GM12878 (cell line): ENCODE measurements around the gene RHBDD1. TPM values are rescaled to one million over a fixed set of nuclear protein-coding genes. Genes with fewer than 3 reads are reported as not detected.

Experiments
- ATAC-seq: fragments of 200-7000 bp; cut with Tn5 transposase; 3 replicates; pipeline ENCODE4 v1.9.1; 2020; ENCODE audit warnings: mild to moderate bottlenecking, moderate library complexity
- BruUV-seq: library from RNA; stranded (reverse); fragments of 400-500 nt; replicated peaks from 2 replicates; lab custom pipeline; 2021; lab: Mats Ljungman, UMichigan
- CTCF ChIA-PET: fragments of 300-600 bp; sonication (Branson Sonifier 250); formaldehyde crosslinking; extraction: SDS; loops from one replicate; lab custom pipeline; 2021; ENCODE audit warnings: inconsistent platforms; lab: Yijun Ruan, JAX
- POLR2A ChIA-PET: fragments of 350-600 bp; formaldehyde crosslinking; extraction: SDS; loops from one replicate; lab custom pipeline; 2021; ENCODE audit warnings: inconsistent platforms; lab: Charles Lee
- RAD21 ChIA-PET: fragments of 300-600 bp; sonication (Branson Sonifier 250); formaldehyde crosslinking; loops from one replicate; lab custom pipeline; 2023; ENCODE audit warnings: antibody characterized with exemption; ENCODE audit not compliant: unreplicated experiment; lab: Charles Lee
- SMC1A ChIA-PET: fragments of 300-600 bp; sonication (Branson Sonifier 250); formaldehyde crosslinking; loops from one replicate; lab custom pipeline; 2023; ENCODE audit not compliant: unreplicated experiment, uncharacterized antibody; lab: Charles Lee
- DNase-seq: peaks from one replicate; pipeline ENCODE4 v3.0.0-alpha.2; 2011; ENCODE audit warnings: low read depth, low spot score
- FAIRE-seq: peaks from 3 replicates; lab custom pipeline; 2011; peaks lifted over from hg19 to GRCh38; lab: Jason Lieb, UNC
- H2AFZ ChIP-seq: 2 replicates; pipeline ENCODE4 v1.6.0; 2011; ENCODE audit warnings: low read depth, low read length, control low read depth; ENCODE audit not compliant: control insufficient read depth
- H3K27ac ChIP-seq: 2 replicates; pipeline ENCODE4 v1.5.1; 2011; ENCODE audit warnings: control low read depth; ENCODE audit not compliant: control insufficient read depth, insufficient read depth
- H3K27me3 ChIP-seq, 2 experiments: replicated peaks in 1 of 2; 2 replicates each; pipeline versions ENCODE4 v1.6.0 to v1.6.1; 2011; ENCODE audit warnings: low read length in 1 of 2; ENCODE audit not compliant: control insufficient read depth in 2 of 2, insufficient read depth in 2 of 2
- H3K36me3 ChIP-seq, 2 experiments: 2 replicates each; pipeline ENCODE4 v1.5.1; 2011; ENCODE audit warnings: low read length in 1 of 2; ENCODE audit not compliant: control insufficient read depth in 2 of 2, insufficient read depth in 2 of 2
- H3K4me1 ChIP-seq: 2 replicates; pipeline ENCODE4 v1.6.1; 2011; ENCODE audit warnings: mild to moderate bottlenecking, low read length, moderate library complexity, mixed read lengths; ENCODE audit not compliant: control insufficient read depth, insufficient read depth
- H3K4me2 ChIP-seq: 2 replicates; pipeline ENCODE4 v1.6.0; 2011; ENCODE audit warnings: control low read depth; ENCODE audit not compliant: control insufficient read depth, insufficient read depth
- H3K4me3 ChIP-seq: fragments of 200-600 bp; sonication (generic); 2 replicates; pipeline ENCODE4 v1.5.1; 2016
- H3K79me2 ChIP-seq: 2 replicates; pipeline ENCODE4 v1.6.0; 2011; ENCODE audit warnings: low read length; ENCODE audit not compliant: control insufficient read depth, insufficient read depth
- H3K9ac ChIP-seq: 2 replicates; pipeline ENCODE4 v1.8.0; 2011; ENCODE audit warnings: low read length, control low read depth, mixed read lengths; ENCODE audit not compliant: control insufficient read depth, insufficient read depth
- H3K9me3 ChIP-seq: replicated peaks from 3 replicates; pipeline ENCODE4 v1.5.1; 2011; ENCODE audit warnings: mild to moderate bottlenecking, low read length; ENCODE audit not compliant: control insufficient read depth, insufficient read depth
- H4K20me1 ChIP-seq: 2 replicates; pipeline ENCODE4 v1.6.0; 2011; ENCODE audit not compliant: control insufficient read depth, insufficient read depth
- BMI1 ChIP-seq: fragments of 450-650 bp; IDR thresholded peaks from 2 replicates; pipeline ENCODE4 v1.6.1; 2016; ENCODE audit warnings: mild to moderate bottlenecking, moderate library complexity, borderline replicate concordance
- CTCF ChIP-seq, 3 experiments: IDR thresholded peaks in 2 of 3; conservative IDR thresholded peaks in 1 of 3; 2 replicates each; pipeline ENCODE4 v1.5.1; 2011; ENCODE audit warnings: low read depth in 3 of 3, low read length in 3 of 3, mild to moderate bottlenecking in 3 of 3, control low read depth in 2 of 3, moderate library complexity in 2 of 3, inconsistent platforms in 1 of 3, mixed read lengths in 1 of 3; ENCODE audit not compliant: control insufficient read depth in 2 of 3, insufficient read depth in 1 of 3; ENCODE audit errors: extremely low read depth in 1 of 3
- FOXK2 ChIP-seq: fragments of 450-650 bp; IDR thresholded peaks from 2 replicates; pipeline ENCODE4 v1.6.1; 2017; ENCODE audit warnings: mild to moderate bottlenecking, moderate library complexity
- HDGF ChIP-seq: fragments of 450-650 bp; IDR thresholded peaks from 2 replicates; pipeline ENCODE4 v1.6.1; 2016; ENCODE audit warnings: antibody characterized with exemption
- MEF2B ChIP-seq: fragments of 450-650 bp; IDR thresholded peaks from 2 replicates; pipeline ENCODE4 v1.6.1; 2018; ENCODE audit warnings: mild to moderate bottlenecking, moderate library complexity; ENCODE audit not compliant: partially characterized antibody, poor library complexity, severe bottlenecking
- NFIC ChIP-seq: IDR thresholded peaks from 2 replicates; pipeline ENCODE4 v1.6.1; 2012; ENCODE audit warnings: low read depth, mild to moderate bottlenecking, inconsistent platforms, low read length, moderate library complexity
- NR2F1 ChIP-seq: fragments of 450-650 bp; conservative IDR thresholded peaks from 2 replicates; pipeline ENCODE4 v1.6.1; 2017; ENCODE audit warnings: mild to moderate bottlenecking
- NRF1 ChIP-seq: conservative IDR thresholded peaks from 2 replicates; pipeline ENCODE4 v1.6.1; 2011; ENCODE audit warnings: mild to moderate bottlenecking, low read depth, low read length, improper control_type of control experiment
- RAD21 ChIP-seq: IDR thresholded peaks from 2 replicates; pipeline ENCODE4 v1.6.1; 2011; ENCODE audit warnings: mild to moderate bottlenecking, low read depth, low read length, moderate library complexity; ENCODE audit not compliant: insufficient read depth
- RCOR1 ChIP-seq: conservative IDR thresholded peaks from 2 replicates; pipeline ENCODE4 v1.6.1; 2012; ENCODE audit warnings: low read depth, low read length, improper control_type of control experiment
- RUNX3 ChIP-seq: IDR thresholded peaks from 2 replicates; pipeline ENCODE4 v1.6.1; 2012; ENCODE audit warnings: low read length, inconsistent platforms
- SPI1 ChIP-seq: IDR thresholded peaks from 2 replicates; pipeline ENCODE4 v1.6.1; 2011; ENCODE audit warnings: low read depth, mild to moderate bottlenecking, low read length, moderate library complexity, borderline replicate concordance; ENCODE audit not compliant: insufficient read depth
- SREBF2 ChIP-seq: IDR thresholded peaks from 2 replicates; pipeline ENCODE4 v1.6.1; 2012; ENCODE audit warnings: mild to moderate bottlenecking, low read length
- TAF1 ChIP-seq: IDR thresholded peaks from 2 replicates; pipeline ENCODE4 v1.6.1; 2011; ENCODE audit warnings: mild to moderate bottlenecking, low read depth, low read length, borderline replicate concordance
- WRNIP1 ChIP-seq: IDR thresholded peaks from 2 replicates; pipeline ENCODE4 v1.6.1; 2011; ENCODE audit warnings: low read depth, low read length, improper control_type of control experiment, borderline replicate concordance
- YY1 ChIP-seq: IDR thresholded peaks from 2 replicates; pipeline ENCODE4 v1.6.1; 2011; ENCODE audit warnings: low read depth, mild to moderate bottlenecking, low read length
- WGBS: methylation state at CpG from one replicate; pipeline ENCODE4 v1.1.6; 2016; ENCODE audit warnings: low lambda C conversion rate; ENCODE audit not compliant: insufficient replicate concordance, insufficient coverage; ENCODE audit errors: missing lambda C conversion rate; 5-methylcytosine and 5-hydroxymethylcytosine counted together
- in situ Hi-C: fragments of 300-500 bp; cut with MboI; formaldehyde crosslinking; loops from 9 replicates; pipeline ENCODE4 v1.14.3; 2018; ENCODE audit warnings: mixed read lengths
- intact Hi-C: fragments of 100-400 bp; cut with micrococcal nuclease; formaldehyde crosslinking; loops from one replicate; pipeline ENCODE4 v1.14.2; 2022; ENCODE audit not compliant: unreplicated experiment
- polyA plus RNA-seq, 11 experiments: library from polyadenylated mRNA; depleted of rRNA in 4 of 11; unstranded in 6 of 11; stranded (reverse) in 5 of 11; fragments of >200 nt; fragmentation: Nextera tagmentation in 4 of 11; fragmentation: Illumina TruSeq in 1 of 11; extraction: Ambion mirVana in 4 of 11; extraction: Trizol in 1 of 11; gene quantifications; 1 replicate in 1 of 11; 2 replicates in 10 of 11; pipeline versions ENCODE4 v1.2.1 to v1.2.3, GENCODE V29; 2011 to 2016; ENCODE audit warnings: inconsistent platforms in 2 of 11, missing spikeins in 2 of 11, low read depth in 1 of 11
- total RNA-seq, 4 experiments: library from RNA; depleted of rRNA in 3 of 4; stranded (reverse); fragments of >200 nt in 3 of 4; fragmentation: Illumina TruSeq in 1 of 4; extraction: Trizol in 1 of 4; gene quantifications; 2 replicates each; pipeline versions ENCODE4 v1.2.1 to v1.2.3, GENCODE V29; 2013 to 2021

Gene RHBDD1
- total and polyA plus RNA-seq, 10 of the 15 experiments (the other 5 are each of a cell fraction or from before 2014, with no cell fraction given), result 7.1 to 36.4 (median 14.7) TPM

DNA sequence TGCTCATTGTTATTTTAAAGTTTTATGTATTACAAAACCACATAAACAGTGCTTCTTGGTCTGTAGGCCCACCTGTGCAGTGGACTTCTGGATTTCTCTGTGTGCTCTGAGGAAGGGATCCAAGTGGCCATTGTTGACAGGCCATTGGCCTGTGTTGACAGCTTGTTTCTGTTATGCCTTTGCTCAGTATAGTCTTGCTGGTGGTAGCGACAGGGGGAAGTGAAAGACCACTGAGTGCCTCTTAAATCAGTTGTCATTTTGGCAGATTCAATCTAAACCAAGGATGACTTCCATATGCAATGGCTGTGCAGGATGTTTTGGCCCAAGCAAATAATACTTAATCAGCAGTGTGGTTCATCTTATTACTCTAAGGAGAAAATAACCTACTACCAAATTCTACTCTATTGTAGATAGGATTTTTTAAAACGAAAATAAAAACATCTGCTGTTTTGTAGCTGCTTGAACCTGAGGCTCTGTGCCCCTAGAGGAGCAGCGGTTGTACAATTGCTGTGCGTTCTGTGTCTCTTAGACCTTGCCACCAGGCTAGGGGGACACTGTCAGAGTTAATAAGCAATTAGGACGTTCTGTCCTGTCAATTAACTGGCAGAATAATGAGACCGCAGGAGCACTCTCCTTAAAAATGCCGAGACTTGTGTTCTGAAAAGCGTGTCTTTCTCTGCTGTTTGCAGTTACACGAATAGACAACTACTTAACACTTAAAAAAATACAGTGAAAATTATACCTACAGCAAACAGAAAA, 108.2 kb downstream of the RHBDD1 start:
- Histone ChIP-seq H3K4me3 (no peak overlapping the region), H4K20me1 (no peaks in the 10 kb centered on the region), H3K9ac (no peak overlapping the region), H2AFZ (peak overlapping the region; percentile 7; the same call in 1 of the 2 replicates), H3K36me3 (no peaks in the 10 kb centered on the region), H3K27ac (peak overlapping the region; percentile 33; the same call in 1 of the 2 replicates), H3K4me2 (no peak overlapping the region), H3K27me3 (no peaks in the 10 kb centered on the region), H3K9me3 (no peaks in the 10 kb centered on the region), H3K79me2 (no peaks in the 10 kb centered on the region), H3K4me1 (peaks cover 7% of the 10 kb centered on the region)
- ATAC-seq (peak; percentile 77), FAIRE-seq (peak; percentile 31), DNase-seq (no peak)
- ChIA-PET POLR2A (no interaction called here), RAD21 (no interaction called here), SMC1A (no interaction called here), CTCF (interaction anchor here (0.9 kb wide), 1 partner anchor 35 kb away, joined by 3 read pairs; no protein-coding TSS in a partner anchor)
- WGBS, result 79% methylated on average over 9 of the region's 9 CpGs
- intact Hi-C loops (no loop called here), in situ Hi-C loops (no loop called here)
- TF ChIP-seq SPI1, result peak; percentile 73
- TF ChIP-seq RCOR1, result no peak
- TF ChIP-seq RUNX3, result peak; percentile 28; the same call in 1 of the 2 replicates
- no TSS peak for BruUV-seq

DNA sequence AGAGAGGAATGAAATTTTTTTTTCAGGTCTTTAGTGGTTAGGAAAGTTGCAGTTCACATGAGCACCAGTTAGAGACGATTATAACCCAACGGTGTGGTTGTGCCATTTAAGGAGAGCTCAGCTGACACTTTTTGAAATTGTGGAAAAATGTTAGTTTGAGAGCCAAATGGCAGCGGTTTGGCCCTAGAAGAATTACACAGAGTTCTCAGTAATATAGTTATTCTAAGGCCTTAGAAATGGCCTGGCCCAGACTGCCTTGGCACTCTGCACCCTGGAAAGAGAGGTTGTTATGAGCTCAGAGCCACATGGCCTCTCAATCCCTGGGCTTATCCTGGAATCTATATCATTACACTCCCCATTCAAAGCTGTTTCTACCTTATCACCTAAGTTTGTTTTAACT, 117.4 kb downstream of the RHBDD1 start:
- Histone ChIP-seq H3K4me1 (no peaks in the 10 kb centered on the region), H3K27ac (no peak overlapping the region), H4K20me1 (no peaks in the 10 kb centered on the region), H3K9ac (no peak overlapping the region), H2AFZ (no peak overlapping the region), H3K4me2 (no peak overlapping the region), H3K79me2 (no peaks in the 10 kb centered on the region), H3K4me3 (no peak overlapping the region), H3K9me3 (no peaks in the 10 kb centered on the region), H3K27me3 (no peaks in the 10 kb centered on the region), H3K36me3 (no peaks in the 10 kb centered on the region)
- POLR2A ChIA-PET, result no interaction called here
- no peak for ATAC-seq
- CTCF ChIA-PET, result no interaction called here
- in situ Hi-C loops (no loop called here), intact Hi-C loops (no loop called here)
- FAIRE-seq, result no peak
- 96% methylated on average over 3 of the region's 3 CpGs for WGBS
- no TSS peak for BruUV-seq
- SMC1A ChIA-PET, result interaction anchor here (1.1 to 1.2 kb wide), 3 partner anchors 13 to 114 kb away, joined by 3 to 4 read pairs (median 4); no protein-coding TSS in a partner anchor
- RAD21 ChIA-PET, result no interaction called here
- DNase-seq, result no peak
- TF ChIP-seq MEF2B (no peak), NRF1 (no peak), NR2F1 (no peak), TAF1 (no peak), WRNIP1 (no peak), YY1 (no peak), SREBF2 (no peak), FOXK2 (no peak), NFIC (no peak), HDGF (no peak), BMI1 (no peak), RAD21 (no peak), CTCF (IDR thresholded peaks at IDR 0.05 in 2 of 3, conservative IDR thresholded peaks at IDR 0.05 in 1 of 3; ENCODE audit: control insufficient read depth in 2 of 3, extremely low read depth in 1 of 3, insufficient read depth in 1 of 3, low read depth in 3 of 3, low read length in 3 of 3) (no peak)
